H1 (cell line): ENCODE measurements around the gene ADGRE2. TPM values are rescaled to one million over a fixed set of nuclear protein-coding genes. Genes with fewer than 3 reads are reported as not detected.

Source experiments
- CTCF ChIA-PET: fragments of 300-600 bp; sonication (Branson Sonifier 250); formaldehyde crosslinking; loops from one replicate; lab custom pipeline; 2021; ENCODE audit not compliant: partially characterized antibody; lab: Charles Lee
- POLR2A ChIA-PET: fragments of 300-600 bp; sonication (Branson Sonifier 250); formaldehyde crosslinking; loops from one replicate; lab custom pipeline; 2021; ENCODE audit warnings: inconsistent platforms; ENCODE audit not compliant: partially characterized antibody; lab: Charles Lee
- DNase-seq, 2 experiments: peaks; one replicate each; pipeline versions ENCODE4 v3.0.0 to v3.0.0-alpha.2; 2010 to 2022; ENCODE audit warnings: low spot score in 2 of 2, low read depth in 1 of 2, mixed read lengths in 1 of 2
- FAIRE-seq: peaks from 2 replicates; lab custom pipeline; 2011; peaks lifted over from hg19 to GRCh38; lab: Jason Lieb, UNC
- H2AFZ ChIP-seq: 2 replicates; pipeline ENCODE4 v1.8.1; 2012; ENCODE audit warnings: low read length, inconsistent platforms
- H2AK5ac ChIP-seq: 2 replicates; pipeline ENCODE4 v1.6.1; 2013; ENCODE audit warnings: low read depth, low read length
- H2BK120ac ChIP-seq: replicated peaks from 2 replicates; pipeline ENCODE3; 2013; ENCODE audit warnings: low read depth, low read length, inconsistent platforms
- H2BK12ac ChIP-seq: 2 replicates; pipeline ENCODE4 v1.6.1; 2013; ENCODE audit warnings: low read depth, low read length
- H2BK15ac ChIP-seq: 2 replicates; pipeline ENCODE4 v1.6.1; 2013; ENCODE audit warnings: low read length
- H2BK20ac ChIP-seq: 2 replicates; pipeline ENCODE4 v1.6.1; 2013; ENCODE audit warnings: low read length
- H2BK5ac ChIP-seq: 2 replicates; pipeline ENCODE4 v1.6.1; 2013; ENCODE audit warnings: low read depth, low read length
- H3K14ac ChIP-seq: 2 replicates; pipeline ENCODE4 v1.6.1; 2013; ENCODE audit warnings: inconsistent platforms; ENCODE audit not compliant: insufficient read length
- H3K18ac ChIP-seq: 2 replicates; pipeline ENCODE4 v1.6.1; 2013; ENCODE audit warnings: low read length; ENCODE audit errors: extremely low read depth
- H3K23ac ChIP-seq: 2 replicates; pipeline ENCODE4 v1.6.1; 2013; ENCODE audit warnings: inconsistent platforms; ENCODE audit not compliant: insufficient read length
- H3K23me2 ChIP-seq: 2 replicates; pipeline ENCODE4 v1.6.1; 2013; ENCODE audit warnings: low read depth, low read length
- H3K27ac ChIP-seq: 2 replicates; pipeline ENCODE4 v1.6.1; 2011; ENCODE audit warnings: low read depth, low read length, inconsistent platforms
- H3K27me3 ChIP-seq, 4 experiments: replicated peaks in 1 of 4; 1 replicate in 1 of 4; 2 replicates in 3 of 4; pipeline versions ENCODE4 v1.6.1 to v1.8.1; 2011 to 2013; ENCODE audit warnings: low read length in 3 of 4, mild to moderate bottlenecking in 3 of 4, inconsistent platforms in 2 of 4, mixed read lengths in 2 of 4, moderate library complexity in 1 of 4; ENCODE audit not compliant: control insufficient read depth in 3 of 4, insufficient read depth in 3 of 4; ENCODE audit errors: extremely low read depth in 1 of 4
- H3K36me3 ChIP-seq, 4 experiments: 2 replicates each; pipeline versions ENCODE4 v1.6.1 to v1.8.1; 2011 to 2013; ENCODE audit warnings: mild to moderate bottlenecking in 4 of 4, low read length in 3 of 4, moderate library complexity in 2 of 4, control low read depth in 1 of 4, inconsistent platforms in 1 of 4; ENCODE audit not compliant: insufficient read depth in 4 of 4, control insufficient read depth in 2 of 4
- H3K4ac ChIP-seq: replicated peaks from 2 replicates; pipeline ENCODE3; 2013; ENCODE audit warnings: low read length, low read depth, mixed read lengths, inconsistent platforms; ENCODE audit not compliant: insufficient read length
- H3K4me1 ChIP-seq, 4 experiments: replicated peaks in 1 of 4; 1 replicate in 1 of 4; 2 replicates in 3 of 4; pipeline versions ENCODE4 v1.6.1 to v1.8.1; 2011 to 2013; ENCODE audit warnings: low read length in 3 of 4, inconsistent platforms in 2 of 4, mixed read lengths in 1 of 4; ENCODE audit not compliant: insufficient read depth in 4 of 4, control insufficient read depth in 3 of 4
- H3K4me2 ChIP-seq, 2 experiments: 2 replicates each; pipeline versions ENCODE4 v1.6.1 to v1.8.1; 2011 to 2013; ENCODE audit warnings: low read depth in 2 of 2, low read length in 2 of 2, control low read depth in 1 of 2, inconsistent platforms in 1 of 2, mild to moderate bottlenecking in 1 of 2; ENCODE audit not compliant: insufficient read depth in 1 of 2
- H3K4me3 ChIP-seq, 4 experiments: fragments of 200-600, 300-600 bp in 1 of 4; sonication (generic), shearing (Covaris generic), sonication (Bioruptor Twin) in 1 of 4; 2 replicates each; pipeline versions ENCODE4 v1.5.1 to v1.8.1; 2011 to 2016; ENCODE audit warnings: low read length in 4 of 4, low read depth in 3 of 4, control low read depth in 2 of 4, inconsistent platforms in 2 of 4, mild to moderate bottlenecking in 2 of 4, mixed read lengths in 1 of 4, moderate library complexity in 1 of 4; ENCODE audit not compliant: insufficient read depth in 2 of 4; ENCODE audit errors: extremely low read depth in 1 of 4
- H3K56ac ChIP-seq: replicated peaks from 2 replicates; pipeline ENCODE3; 2013; ENCODE audit warnings: low read depth, mild to moderate bottlenecking, mixed read lengths, low read length, inconsistent platforms; ENCODE audit not compliant: insufficient read length
- H3K79me1 ChIP-seq: 2 replicates; pipeline ENCODE4 v1.6.1; 2013; ENCODE audit warnings: low read depth, low read length, control low read depth
- H3K79me2 ChIP-seq, 2 experiments: 2 replicates each; pipeline versions ENCODE4 v1.6.1 to v1.8.1; 2012 to 2013; ENCODE audit warnings: low read length in 2 of 2, mild to moderate bottlenecking in 2 of 2, inconsistent platforms in 1 of 2; ENCODE audit not compliant: insufficient read depth in 2 of 2, control insufficient read depth in 1 of 2
- H3K9ac ChIP-seq, 4 experiments: replicated peaks in 1 of 4; 1 replicate in 1 of 4; 2 replicates in 3 of 4; pipeline versions ENCODE4 v1.6.1 to v1.8.1; 2011 to 2013; ENCODE audit warnings: low read depth in 3 of 4, low read length in 3 of 4, control low read depth in 2 of 4, mild to moderate bottlenecking in 2 of 4, moderate library complexity in 2 of 4, inconsistent platforms in 1 of 4; ENCODE audit errors: extremely low read depth in 1 of 4
- H3K9me3 ChIP-seq, 2 experiments: 2 replicates each; pipeline versions ENCODE4 v1.6.1 to v1.8.1; 2012 to 2013; ENCODE audit warnings: mild to moderate bottlenecking in 2 of 2, moderate library complexity in 2 of 2, control low read depth in 1 of 2, inconsistent platforms in 1 of 2, low read depth in 1 of 2, low read length in 1 of 2, mixed read lengths in 1 of 2; ENCODE audit not compliant: insufficient read depth in 2 of 2
- H4K20me1 ChIP-seq, 2 experiments: replicated peaks in 1 of 2; 2 replicates each; pipeline versions ENCODE3 to v1.8.1; 2011 to 2013; ENCODE audit warnings: inconsistent platforms in 2 of 2, low read length in 2 of 2, mild to moderate bottlenecking in 1 of 2; ENCODE audit not compliant: insufficient read depth in 2 of 2, control insufficient read depth in 1 of 2
- H4K5ac ChIP-seq: 2 replicates; pipeline ENCODE4 v1.6.1; 2013; ENCODE audit warnings: low read length, low read depth, mixed read lengths, inconsistent platforms; ENCODE audit not compliant: insufficient read length
- H4K8ac ChIP-seq: 2 replicates; pipeline ENCODE4 v1.8.0; 2013; ENCODE audit warnings: mild to moderate bottlenecking, moderate library complexity, low read length, inconsistent platforms; ENCODE audit not compliant: insufficient read depth; ENCODE audit errors: extremely low read depth
- H4K91ac ChIP-seq: replicated peaks from 2 replicates; pipeline ENCODE3; 2013; ENCODE audit warnings: low read length, mixed read lengths, inconsistent platforms; ENCODE audit not compliant: insufficient read length
- CHD2 ChIP-seq: IDR thresholded peaks from 2 replicates; pipeline ENCODE4 v1.6.1; 2012; ENCODE audit warnings: low read length, improper control_type of control experiment
- EGR1 ChIP-seq: IDR thresholded peaks from 2 replicates; pipeline ENCODE4 v1.6.1; 2011; ENCODE audit warnings: low read depth, low read length, borderline replicate concordance
- GTF2F1 ChIP-seq: IDR thresholded peaks from 2 replicates; pipeline ENCODE4 v1.6.1; 2012; ENCODE audit warnings: low read depth, low read length, improper control_type of control experiment, borderline replicate concordance
- JUND ChIP-seq: IDR thresholded peaks from 2 replicates; pipeline ENCODE4 v1.6.1; 2011; ENCODE audit warnings: mild to moderate bottlenecking, improper control_type of control experiment, low read length
- NRF1 ChIP-seq: IDR thresholded peaks from 2 replicates; pipeline ENCODE4 v1.6.1; 2011; ENCODE audit warnings: mild to moderate bottlenecking, low read depth, low read length, improper control_type of control experiment
- POLR2AphosphoS5 ChIP-seq: IDR thresholded peaks from 2 replicates; pipeline ENCODE4 v1.6.1; 2011; ENCODE audit warnings: low read depth, low read length
- RAD21 ChIP-seq, 2 experiments: IDR thresholded peaks in 1 of 2; conservative IDR thresholded peaks in 1 of 2; 2 replicates each; pipeline ENCODE4 v1.6.1; 2011; ENCODE audit warnings: low read depth in 2 of 2, low read length in 2 of 2, improper control_type of control experiment in 1 of 2, inconsistent platforms in 1 of 2, mild to moderate bottlenecking in 1 of 2, moderate library complexity in 1 of 2
- SUZ12 ChIP-seq: fragments of 200-600 bp; sonication (generic); IDR thresholded peaks from 2 replicates; pipeline ENCODE4 v1.6.1; 2012; ENCODE audit warnings: mild to moderate bottlenecking, inconsistent platforms, low read length, moderate library complexity, mixed read lengths
- TEAD4 ChIP-seq: IDR thresholded peaks from 2 replicates; pipeline ENCODE4 v1.6.1; 2012; ENCODE audit warnings: low read depth, low read length, inconsistent platforms, mixed read lengths
- WGBS, 2 experiments: shearing (Covaris generic) in 1 of 2; methylation state at CpG; one replicate each; pipeline versions ENCODE4 v1.1.6 to v1.1.7; 2013 to 2015; ENCODE audit warnings: low lambda C conversion rate in 2 of 2, mixed read lengths in 2 of 2, inconsistent platforms in 1 of 2, low coverage in 1 of 2, missing lambda C conversion rate in 1 of 2; ENCODE audit not compliant: insufficient replicate concordance in 2 of 2, insufficient coverage in 1 of 2, insufficient read length in 1 of 2; ENCODE audit errors: extremely low coverage in 1 of 2, missing lambda C conversion rate in 1 of 2; 5-methylcytosine and 5-hydroxymethylcytosine counted together
- polyA plus RNA-seq, 7 experiments: library from polyadenylated mRNA; depleted of rRNA in 3 of 7; stranded (reverse) in 5 of 7; unstranded in 2 of 7; fragments of >200 nt in 5 of 7; fragments of 200-250 nt in 2 of 7; gene quantifications; 1 replicate in 5 of 7; 2 replicates in 1 of 7; 4 replicates in 1 of 7; pipeline versions ENCODE4 v1.2.1 to v1.2.3, GENCODE V29; 2011 to 2013; ENCODE audit warnings: missing spikeins in 2 of 7, mixed read lengths in 2 of 7
- total RNA-seq: library from RNA; stranded (reverse); fragmentation: NEBNext Ultra II Directional; extraction: Animal tissue kit (Norgen Biotek cat#: 25700); gene quantifications from 2 replicates; pipeline ENCODE4 v1.2.1, GENCODE V29; 2021
- TF ChIP-seq, protein P1 (sequence below): IDR thresholded peaks from 2 replicates; pipeline ENCODE4 v1.6.1; 2012; ENCODE audit warnings: inconsistent platforms
- TF ChIP-seq, protein P2 (sequence below): IDR thresholded peaks from 2 replicates; pipeline ENCODE4 v1.6.1; 2011; ENCODE audit warnings: low read length, improper control_type of control experiment

The ADGRE2 gene
- total and polyA plus RNA-seq, 2 of the 8 experiments (the other 6 are each of a cell fraction or from before 2014, with no cell fraction given): 2.0 to 4.5 TPM

DNA sequence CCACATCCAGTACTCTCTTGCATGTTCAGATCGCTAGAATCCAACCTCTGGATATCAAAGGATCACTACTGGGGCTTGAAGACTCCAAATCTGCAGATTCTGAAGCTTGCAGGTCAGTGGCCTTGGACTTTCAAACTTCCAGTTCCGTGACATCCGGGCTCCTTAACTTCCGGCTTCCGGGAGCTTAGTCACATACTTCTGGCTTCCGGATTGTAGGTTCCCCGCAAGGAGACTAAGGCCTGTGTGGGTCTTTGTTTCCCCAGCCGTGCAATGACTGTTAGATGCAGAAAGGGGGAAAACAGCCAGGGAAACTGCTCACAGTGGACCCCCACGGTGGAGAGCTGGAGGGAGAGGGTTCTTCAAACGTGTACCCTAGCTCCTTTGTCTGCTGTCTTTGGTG lies 47.2 kb downstream of the ADGRE2 start:
- no peaks in the 10 kb centered on the region for H3K27me3 ChIP-seq
- H2BK5ac ChIP-seq: no peak overlapping the region
- H3K4me2 ChIP-seq: no peak overlapping the region; a peak in 1 of 4 replicates
- no peak overlapping the region for H2BK120ac ChIP-seq
- H3K9ac ChIP-seq: no peak overlapping the region
- no peaks in the 10 kb centered on the region for H4K20me1 ChIP-seq
- no peak overlapping the region for H3K56ac ChIP-seq
- no peak overlapping the region for H2AK5ac ChIP-seq
- H3K36me3 ChIP-seq: no peaks in the 10 kb centered on the region; a peak in 1 of 8 replicates
- no peaks in the 10 kb centered on the region for H3K79me2 ChIP-seq
- H3K4me1 ChIP-seq: no peaks in the 10 kb centered on the region; a peak in 2 of 7 replicates
- WGBS, 2 experiments: 70% methylated on average over 10 of the region's 10 CpGs; no CpG with 5 or more reads in 1 of the 2 experiments
- DNase-seq (no peak), FAIRE-seq (no peak)
- ChIA-PET CTCF (no interaction called here), POLR2A (interaction anchor here (0.9 kb wide), 1 partner anchor 27 kb away, joined by 3 read pairs; no protein-coding TSS in a partner anchor)
- no peak overlapping the region for H4K91ac ChIP-seq
- H4K8ac ChIP-seq: no peak overlapping the region
- no peak overlapping the region for H2AFZ ChIP-seq
- H3K4ac ChIP-seq: no peak overlapping the region
- no peak overlapping the region for H3K27ac ChIP-seq
- H2BK15ac ChIP-seq: 0 out of 2 replicates have a peak overlapping the region, but pooled peaks have one; percentile 23
- peaks cover 17 to 30% of the 10 kb centered on the region in 2 experiments; a peak in 3 of 4 replicates for H3K9me3 ChIP-seq
- no peak overlapping the region for H4K5ac ChIP-seq
- H3K79me1 ChIP-seq: no peaks in the 10 kb centered on the region
- H2BK20ac ChIP-seq: no peak overlapping the region
- H3K23ac ChIP-seq: no peak overlapping the region
- no peaks in the 10 kb centered on the region for H3K23me2 ChIP-seq
- no peak overlapping the region for H3K14ac ChIP-seq
- no peak overlapping the region for H3K18ac ChIP-seq
- no peak overlapping the region for H2BK12ac ChIP-seq
- no peak overlapping the region for H3K4me3 ChIP-seq
- TF ChIP-seq GTF2F1 (no peak), CHD2 (no peak), JUND (no peak), NRF1 (no peak), RAD21 (IDR thresholded peaks at IDR 0.05 in 1 of 2, conservative IDR thresholded peaks at IDR 0.05 in 1 of 2; ENCODE audit: low read depth in 2 of 2, low read length in 2 of 2) (no peak), POLR2AphosphoS5 (no peak), EGR1 (no peak), TEAD4 (no peak), SUZ12 (no peak)
- TF ChIP-seq, protein P1, sequence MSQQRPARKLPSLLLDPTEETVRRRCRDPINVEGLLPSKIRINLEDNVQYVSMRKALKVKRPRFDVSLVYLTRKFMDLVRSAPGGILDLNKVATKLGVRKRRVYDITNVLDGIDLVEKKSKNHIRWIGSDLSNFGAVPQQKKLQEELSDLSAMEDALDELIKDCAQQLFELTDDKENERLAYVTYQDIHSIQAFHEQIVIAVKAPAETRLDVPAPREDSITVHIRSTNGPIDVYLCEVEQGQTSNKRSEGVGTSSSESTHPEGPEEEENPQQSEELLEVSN: no peak
- TF ChIP-seq, protein P2, sequence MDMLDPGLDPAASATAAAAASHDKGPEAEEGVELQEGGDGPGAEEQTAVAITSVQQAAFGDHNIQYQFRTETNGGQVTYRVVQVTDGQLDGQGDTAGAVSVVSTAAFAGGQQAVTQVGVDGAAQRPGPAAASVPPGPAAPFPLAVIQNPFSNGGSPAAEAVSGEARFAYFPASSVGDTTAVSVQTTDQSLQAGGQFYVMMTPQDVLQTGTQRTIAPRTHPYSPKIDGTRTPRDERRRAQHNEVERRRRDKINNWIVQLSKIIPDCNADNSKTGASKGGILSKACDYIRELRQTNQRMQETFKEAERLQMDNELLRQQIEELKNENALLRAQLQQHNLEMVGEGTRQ: no peak
